PC-3 (cell line): ENCODE results near the gene SPATA7. TPM values are rescaled to one million over a fixed set of nuclear protein-coding genes. Genes with fewer than 3 reads are reported as not detected.
A peak's percentile ranks its signal among the peaks of the same experiment; 100 is the strongest.

ENCODE experiments used
- ATAC-seq: fragments of 200-7000 bp; cut with Tn5 transposase; 2 replicates; pipeline ENCODE4 v1.9.1; 2020; ENCODE audit warnings: mild to moderate bottlenecking, moderate library complexity
- BruUV-seq: library from RNA; stranded (reverse); fragments of 400-500 nt; replicated peaks from 2 replicates; lab custom pipeline; 2021; lab: Mats Ljungman, UMichigan
- CTCF ChIA-PET: fragments of 300-600 bp; sonication (Branson Sonifier 250); formaldehyde crosslinking; loops from one replicate; lab custom pipeline; 2022; ENCODE audit warnings: antibody characterized with exemption; lab: Charles Lee
- POLR2A ChIA-PET: fragments of 300-600 bp; sonication (Branson Sonifier 250); formaldehyde crosslinking; loops from one replicate; lab custom pipeline; 2022; ENCODE audit warnings: antibody characterized with exemption; ENCODE audit not compliant: unreplicated experiment; lab: Charles Lee
- DNase-seq: peaks from one replicate; pipeline ENCODE4 v3.0.0-alpha.2; 2015
- H2AFZ ChIP-seq: fragments of 300-600 bp; sonication (generic); 2 replicates; pipeline ENCODE4 v1.6.0; 2016; ENCODE audit warnings: antibody characterized with exemption, low read length
- H3F3A ChIP-seq: fragments of 300-600 bp; sonication (generic); one replicate; pipeline ENCODE4 v1.6.0; 2017; ENCODE audit warnings: antibody characterized with exemption, low read length, control low read depth, mild to moderate bottlenecking; ENCODE audit not compliant: unreplicated experiment
- H3K27ac ChIP-seq: fragments of 300-600 bp; sonication (generic); 2 replicates; pipeline ENCODE4 v1.5.1; 2016; ENCODE audit warnings: mild to moderate bottlenecking, low read length
- H3K27me3 ChIP-seq: fragments of 300-600 bp; sonication (generic); 2 replicates; pipeline ENCODE4 v1.6.1; 2016; ENCODE audit warnings: low read length, mixed read lengths
- H3K36me3 ChIP-seq: fragments of 300-600 bp; sonication (generic); 2 replicates; pipeline ENCODE4 v1.6.1; 2016; ENCODE audit warnings: low read depth, mixed run types, low read length, mixed read lengths
- H3K4me1 ChIP-seq: fragments of 300-600 bp; sonication (generic); 2 replicates; pipeline ENCODE4 v1.5.1; 2016; ENCODE audit warnings: low read length; ENCODE audit not compliant: insufficient read depth
- H3K4me2 ChIP-seq: fragments of 300-600 bp; sonication (generic); 2 replicates; pipeline ENCODE4 v1.6.0; 2016; ENCODE audit warnings: low read length
- H3K4me3 ChIP-seq: fragments of 300-600 bp; sonication (generic); 2 replicates; pipeline ENCODE4 v1.5.1; 2016; ENCODE audit warnings: mild to moderate bottlenecking, low read length, mixed read lengths
- H3K79me2 ChIP-seq: fragments of 300-600 bp; sonication (generic); 2 replicates; pipeline ENCODE4 v1.6.1; 2017; ENCODE audit warnings: low read length, mixed read lengths
- H3K9ac ChIP-seq: fragments of 300-600 bp; sonication (generic); 2 replicates; pipeline ENCODE4 v1.6.0; 2016; ENCODE audit warnings: mild to moderate bottlenecking, low read length
- H3K9me2 ChIP-seq: fragments of 300-600 bp; sonication (generic); replicated peaks from 2 replicates; pipeline ENCODE4 v1.6.1; 2016; ENCODE audit warnings: mixed run types, low read length, mixed read lengths
- H3K9me3 ChIP-seq: fragments of 300-600 bp; sonication (generic); 2 replicates; pipeline ENCODE4 v1.6.1; 2016; ENCODE audit warnings: low read length, mixed read lengths
- H4K20me1 ChIP-seq: fragments of 300-600 bp; sonication (generic); 2 replicates; pipeline ENCODE4 v1.6.1; 2016; ENCODE audit warnings: low read length, mixed read lengths
- CTCF ChIP-seq: fragments of 300-600 bp; sonication (generic); conservative IDR thresholded peaks from 2 replicates; pipeline ENCODE4 v1.5.1; 2017; ENCODE audit warnings: antibody characterized with exemption, low read depth, mild to moderate bottlenecking, low read length
- EZH2 ChIP-seq: fragments of 300-600 bp; sonication (generic); IDR thresholded peaks from one replicate; pipeline ENCODE4 v1.6.1; 2017; ENCODE audit warnings: antibody characterized with exemption, mild to moderate bottlenecking, low read length; ENCODE audit not compliant: unreplicated experiment
- EZH2phosphoT487 ChIP-seq: fragments of 300-600 bp; sonication (generic); IDR thresholded peaks from 2 replicates; pipeline ENCODE4 v1.6.1; 2018; ENCODE audit warnings: mild to moderate bottlenecking, antibody characterized with exemption, low read length, borderline replicate concordance
- intact Hi-C: fragments of 100-400 bp; cut with micrococcal nuclease; formaldehyde crosslinking; loops from 2 replicates; pipeline ENCODE4 v1.9.0; 2023
- total RNA-seq: library from RNA; depleted of rRNA; stranded (reverse); fragments of >200 nt; gene quantifications from 2 replicates; pipeline ENCODE4 v1.2.3, GENCODE V29; 2014

The SPATA7 gene
- total RNA-seq, 1 experiment from 2014 or later = 2.8 TPM

DNA sequence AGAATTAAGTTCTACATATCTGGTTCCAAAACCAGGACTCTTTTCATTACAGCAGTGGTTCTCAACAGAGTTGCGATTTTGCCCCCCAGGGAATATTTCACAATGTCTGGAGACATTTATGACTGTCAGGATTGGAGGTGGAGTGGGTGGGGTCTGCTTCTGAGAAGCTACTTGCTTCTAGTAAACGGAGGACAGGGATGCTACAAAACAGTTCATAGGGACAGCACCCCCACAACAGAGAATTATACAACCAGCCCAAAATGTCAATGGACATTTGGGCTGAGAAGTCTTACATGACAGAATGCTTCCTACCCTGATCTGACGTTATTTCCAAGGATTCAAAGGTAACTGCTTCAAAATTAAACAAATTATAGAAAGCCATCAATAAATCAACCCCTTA is 739 bp upstream of the SPATA7 start:
- CTCF ChIA-PET = interaction anchor here (0.6 to 2.0 kb wide), 2 partner anchors 195 to 511 kb away, joined by 5 to 15 read pairs; no protein-coding TSS in a partner anchor
- intact Hi-C loops = loop anchor here (2.0 to 5.0 kb wide), 3 partner anchors 37 to 176 kb away; no protein-coding TSS in a partner anchor
- ATAC-seq = no peak

DNA sequence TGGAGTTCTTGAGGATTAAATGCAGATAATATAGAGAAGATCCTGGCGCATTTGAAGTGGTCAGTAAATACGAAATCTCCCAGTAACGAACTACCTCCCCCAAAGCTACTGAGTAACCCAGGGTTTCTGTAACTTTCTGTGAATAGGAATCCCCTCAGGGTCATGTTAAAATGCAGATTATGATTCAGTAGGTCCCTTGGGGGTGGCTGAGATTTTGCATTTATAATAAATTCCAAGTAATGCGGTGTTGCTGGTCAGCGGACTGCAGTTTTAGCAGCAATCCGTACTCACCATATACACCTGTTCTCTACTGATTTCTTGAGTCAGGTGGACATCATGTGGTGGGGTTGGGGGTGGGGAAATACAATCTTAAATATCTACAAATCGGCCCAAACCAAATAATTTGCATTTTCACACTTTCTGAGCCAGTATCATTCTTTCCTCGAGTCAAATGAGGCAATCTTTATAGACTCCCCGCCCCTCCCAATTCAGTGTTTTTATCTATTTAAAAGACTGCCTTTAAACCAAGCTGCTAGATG is 868 bp downstream of the SPATA7 start:
- no peak overlapping the region for H3K27ac ChIP-seq
- ChIA-PET POLR2A (no interaction called here), CTCF (interaction anchor here (2.0 kb wide), 1 partner anchor 197 kb away, joined by 15 read pairs; no protein-coding TSS in a partner anchor)
- ATAC-seq (no peak), DNase-seq (no peak)
- H3K27me3 ChIP-seq = no peaks in the 10 kb centered on the region
- no TSS peak for BruUV-seq
- H3K79me2 ChIP-seq = 0 out of 2 replicates have a peak, but pooled peaks cover 4% of the 10 kb centered on the region
- peaks cover 10% of the 10 kb centered on the region for H3K4me1 ChIP-seq
- H2AFZ ChIP-seq = peak overlapping the region; percentile 99
- no peaks in the 10 kb centered on the region for H3K36me3 ChIP-seq
- TF ChIP-seq EZH2 = no peak
- no peak for TF ChIP-seq CTCF
- no peak for TF ChIP-seq EZH2phosphoT487
- H3K9ac ChIP-seq = peak overlapping the region; percentile 73
- H3K4me3 ChIP-seq = peak overlapping the region; percentile 95
- intact Hi-C loops = loop anchor here (5.0 kb wide), 1 partner anchor 46 kb away; no protein-coding TSS in a partner anchor
- H3F3A ChIP-seq = no peaks in the 10 kb centered on the region
- peak overlapping the region; percentile 95 for H3K4me2 ChIP-seq
- no peaks in the 10 kb centered on the region for H4K20me1 ChIP-seq
- H3K9me2 ChIP-seq = no peaks in the 10 kb centered on the region
- no peaks in the 10 kb centered on the region for H3K9me3 ChIP-seq

More for the DNA sequence above, 739 bp upstream of the SPATA7 start:
- H2AFZ ChIP-seq = peak overlapping the region; percentile 99
- H3K9me2 ChIP-seq = no peaks in the 10 kb centered on the region
- H3K4me2 ChIP-seq = peak overlapping the region; percentile 95
- H3K4me3 ChIP-seq = peak overlapping the region; percentile 95
- no TSS peak for BruUV-seq
- DNase-seq = peak; percentile 4
- no peaks in the 10 kb centered on the region for H3K36me3 ChIP-seq
- H3K4me1 ChIP-seq = peaks cover 13% of the 10 kb centered on the region
- H3K79me2 ChIP-seq = 0 out of 2 replicates have a peak, but pooled peaks cover 4% of the 10 kb centered on the region
- POLR2A ChIA-PET = no interaction called here
- no peak overlapping the region for H3K27ac ChIP-seq
- peak overlapping the region; percentile 73 for H3K9ac ChIP-seq
- H3K27me3 ChIP-seq = no peaks in the 10 kb centered on the region
- no peaks in the 10 kb centered on the region for H3K9me3 ChIP-seq
- no peak for TF ChIP-seq CTCF
- TF ChIP-seq EZH2 = no peak
- no peak for TF ChIP-seq EZH2phosphoT487
- H4K20me1 ChIP-seq = no peaks in the 10 kb centered on the region
- H3F3A ChIP-seq = no peaks in the 10 kb centered on the region

- DNase-seq (peak; percentile 21), ATAC-seq (no peak)
- no peaks in the 10 kb centered on the region for H3K36me3 ChIP-seq
- no peak overlapping the region for H3K9ac ChIP-seq
- CTCF ChIA-PET = no interaction called here
- no peaks in the 10 kb centered on the region for H3K9me2 ChIP-seq
- no peaks in the 10 kb centered on the region for H3K27me3 ChIP-seq
- H3K27ac ChIP-seq = no peak overlapping the region
- H3K4me3 ChIP-seq = no peak overlapping the region
- no peaks in the 10 kb centered on the region for H3F3A ChIP-seq
- POLR2A ChIA-PET = no interaction called here
- BruUV-seq = no TSS peak
- TF ChIP-seq CTCF (no peak), EZH2phosphoT487 (no peak), EZH2 (no peak)
- intact Hi-C loops = loop anchor here (5.0 kb wide), 1 partner anchor 43 kb away; no protein-coding TSS in a partner anchor
- no peaks in the 10 kb centered on the region for H3K9me3 ChIP-seq
- H3K4me2 ChIP-seq = no peak overlapping the region
- H4K20me1 ChIP-seq = no peaks in the 10 kb centered on the region
- H3K4me1 ChIP-seq = peaks cover 10% of the 10 kb centered on the region
- no peak overlapping the region for H2AFZ ChIP-seq
- H3K79me2 ChIP-seq = 0 out of 2 replicates have a peak, but pooled peaks cover 4% of the 10 kb centered on the region
Observed at GRCh38 chr14:88388741-88389282, 3.4 kb downstream of the SPATA7 start.
